ENCODE results near the gene FXR2.
A peak's percentile ranks its signal among the peaks of the same experiment; 100 is the strongest.
"Not testable (repeated sequence)": the region's sequence is repeated elsewhere in the genome, so short reads cannot be mapped to it uniquely, and the experiment has no call there.

Gene FXR2

DNA sequence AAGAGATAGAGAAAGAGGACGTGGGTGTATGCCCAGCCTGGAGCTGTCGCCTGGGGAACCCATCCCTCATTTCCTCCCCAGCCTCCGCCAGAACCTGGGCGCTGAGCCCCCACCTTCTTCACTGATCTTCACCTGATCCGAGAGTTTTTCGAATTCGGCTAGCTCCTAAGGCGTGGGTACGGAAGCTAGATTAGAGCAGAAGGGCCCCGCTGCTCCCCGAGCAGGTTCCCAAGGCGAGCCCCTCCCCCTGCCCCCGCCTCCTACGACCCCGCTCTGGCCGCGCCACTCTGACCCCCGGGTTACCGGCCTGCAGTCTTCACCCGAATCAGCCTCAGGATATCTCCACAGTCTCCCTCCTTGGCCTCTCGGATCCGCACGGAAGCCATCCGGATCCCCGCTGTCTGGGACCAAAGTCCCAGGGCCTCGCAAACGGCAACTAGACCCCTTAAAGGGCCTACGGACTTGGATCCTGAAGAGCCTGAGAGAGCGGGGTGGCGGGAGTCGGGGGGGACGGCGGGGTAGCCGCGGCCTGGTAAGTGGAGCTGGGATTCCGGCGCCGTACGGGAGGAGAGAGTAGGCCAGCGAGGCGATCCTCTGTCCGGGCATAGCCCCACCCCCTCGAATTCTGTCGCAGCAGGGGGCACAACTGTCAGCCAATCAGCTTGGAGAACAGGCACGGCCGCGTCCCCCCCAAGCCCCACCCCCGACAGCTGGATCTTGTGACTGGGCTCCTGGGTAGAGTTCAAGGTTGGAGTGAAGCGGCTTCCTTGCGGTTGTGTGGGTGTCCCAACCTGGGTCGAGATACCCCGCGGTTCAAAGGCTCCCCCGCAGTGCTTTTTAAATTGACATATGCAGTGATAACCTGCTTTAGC, 12.8 kb upstream of the FXR2 start, which contains the start of gene SAT2:
Gene SAT2 (minus strand): TSS at position 572 of the 872 bp plus-strand sequence. CDS start 186 bp downstream, at position 386.
- DNase-seq (ENCODE audit: low read depth), result peak; percentile 56

DNA sequence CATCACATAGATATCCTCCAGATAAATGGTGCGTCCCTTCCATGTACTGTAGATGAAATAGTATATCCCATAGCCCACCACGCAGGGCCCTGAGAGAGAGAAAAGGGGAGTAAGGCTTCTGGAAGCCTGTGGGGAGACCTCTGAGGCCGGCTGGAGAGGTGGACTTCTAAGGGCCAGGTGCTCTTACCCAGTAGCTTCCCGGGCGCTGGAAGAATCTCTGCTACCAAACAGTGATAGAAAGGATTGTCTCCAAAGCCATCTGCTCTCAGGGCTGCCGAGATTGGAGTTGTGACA, 12.2 kb upstream of the FXR2 start:
- DNase-seq (ENCODE audit: low read depth), result no peak

DNA sequence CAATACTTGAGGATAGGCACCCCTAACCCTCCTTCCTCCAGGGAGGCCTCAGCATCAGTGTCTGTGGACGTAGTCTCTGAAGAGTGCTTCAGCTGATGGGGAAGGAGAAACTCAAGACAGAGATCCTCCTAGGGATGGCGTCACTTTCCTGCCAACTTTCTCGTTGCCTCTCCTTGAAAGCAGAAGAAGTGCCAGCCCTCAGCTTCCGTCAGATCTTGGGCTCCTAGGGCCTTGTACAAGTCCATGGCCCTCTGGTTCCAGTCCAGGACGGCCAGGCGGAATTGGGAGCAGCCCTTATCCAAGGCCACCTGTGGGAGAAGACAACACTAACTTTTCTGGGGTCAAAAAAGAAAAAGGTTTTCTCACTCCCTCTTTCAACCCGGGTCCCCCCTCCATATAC, 11.6 kb upstream of the FXR2 start:
- no peak for DNase-seq (ENCODE audit: low read depth)

DNA sequence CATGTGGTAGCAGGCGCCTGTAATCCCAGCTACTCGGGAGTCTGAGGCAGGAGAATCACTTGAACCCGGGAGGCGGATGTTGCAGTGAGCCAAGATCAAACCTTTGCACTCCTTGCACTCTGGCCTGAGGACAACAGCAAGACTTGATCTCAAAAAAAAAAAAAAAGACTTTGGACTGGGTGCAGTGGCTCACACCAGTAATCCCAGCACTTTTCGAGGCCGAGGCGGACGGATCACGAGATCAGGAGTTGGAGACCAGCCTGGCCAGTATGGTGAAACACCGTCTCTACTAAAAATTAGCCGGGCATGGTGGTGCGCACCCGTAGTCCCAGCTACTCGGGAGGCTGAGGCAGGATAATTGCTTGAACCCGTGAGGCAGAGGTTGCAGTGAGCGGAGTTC, 11.1 kb upstream of the FXR2 start:
- DNase-seq (ENCODE audit: low read depth), result not testable (repeated sequence)

DNA sequence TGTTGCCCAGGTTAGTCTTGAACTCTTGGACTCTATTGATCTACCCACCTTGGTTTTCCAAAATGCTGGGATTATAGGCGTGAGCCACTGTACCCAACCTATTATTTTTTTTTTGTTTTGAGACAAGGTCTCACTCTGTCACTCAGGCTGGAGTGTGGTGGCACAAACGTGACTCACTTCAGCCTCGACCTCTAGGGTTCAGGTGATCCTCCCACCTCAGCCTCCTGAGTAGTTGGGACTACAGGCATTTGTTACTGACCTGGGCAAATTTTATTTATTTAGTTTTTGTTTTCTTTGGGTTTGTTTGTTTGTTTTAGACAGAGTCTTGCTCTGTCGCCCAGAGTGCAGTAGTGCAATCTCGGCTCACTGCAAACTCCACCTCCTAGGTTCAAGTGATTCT, 9.0 kb upstream of the FXR2 start:
- DNase-seq (ENCODE audit: low read depth), result no peak

DNA sequence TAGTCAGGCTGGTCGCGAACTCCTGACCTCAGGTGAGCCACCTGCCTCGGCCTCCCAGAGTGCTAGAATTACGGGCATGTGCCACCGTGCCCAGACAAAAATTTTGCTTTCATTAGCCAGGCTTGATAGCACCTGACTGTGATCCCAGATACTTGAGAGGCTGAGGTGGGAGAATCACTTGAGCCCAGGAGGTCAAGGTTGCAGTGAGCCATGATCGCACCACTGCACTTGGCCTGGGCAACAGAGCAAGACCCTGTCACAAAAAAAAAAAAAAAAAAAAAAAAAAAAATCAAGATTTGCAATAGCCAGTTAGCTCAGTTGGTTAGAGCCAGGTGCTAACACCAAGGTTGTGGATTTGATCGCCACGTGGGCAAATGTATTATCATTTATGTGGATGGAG, 6.1 kb upstream of the FXR2 start:
- no peak for DNase-seq (ENCODE audit: low read depth)

DNA sequence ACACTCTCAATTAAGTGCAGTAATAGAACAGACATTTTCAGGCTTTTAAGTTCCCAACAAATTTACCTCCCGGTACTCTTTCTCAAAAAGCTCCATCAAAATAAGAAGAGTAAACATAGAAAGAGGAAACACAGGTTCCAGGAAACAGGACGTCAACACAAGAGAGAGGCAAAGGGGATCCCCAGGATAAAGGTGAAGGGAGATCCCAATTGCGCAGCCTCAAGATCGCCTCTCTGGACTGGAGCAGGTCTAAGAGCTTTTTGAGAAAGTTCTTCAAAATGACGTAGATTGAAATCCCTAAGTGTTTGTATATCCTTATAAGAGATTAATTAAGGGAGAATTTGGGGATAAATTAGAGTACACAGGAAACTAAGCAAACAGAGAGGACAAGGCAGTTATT, 3.9 kb upstream of the FXR2 start:
- no peak for DNase-seq (ENCODE audit: low read depth)

DNA sequence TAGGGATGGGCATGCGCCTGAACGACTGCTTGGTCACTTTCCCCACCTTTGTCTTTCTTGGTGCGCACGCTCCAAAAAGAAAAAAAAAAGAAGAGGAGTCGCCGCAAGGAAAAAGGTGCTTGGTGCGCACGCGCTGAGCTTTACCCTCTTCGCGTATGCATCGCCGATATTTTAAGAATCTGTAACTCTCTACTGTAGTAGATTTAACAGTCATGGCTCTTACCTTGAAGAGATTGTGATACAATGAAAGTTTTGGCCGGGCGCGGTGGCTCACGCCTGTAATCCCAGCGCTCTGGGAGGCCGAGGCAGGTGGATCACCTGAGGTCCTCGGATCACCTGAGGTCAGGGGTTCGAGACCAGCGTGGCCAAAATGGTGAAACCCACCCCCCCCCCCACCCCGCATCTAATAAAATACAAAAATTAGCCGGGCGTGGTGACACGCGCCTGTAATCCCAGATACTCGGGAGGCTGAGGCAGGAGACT, 609 bp upstream of the FXR2 start:
- no peak for DNase-seq (ENCODE audit: low read depth)

DNA sequence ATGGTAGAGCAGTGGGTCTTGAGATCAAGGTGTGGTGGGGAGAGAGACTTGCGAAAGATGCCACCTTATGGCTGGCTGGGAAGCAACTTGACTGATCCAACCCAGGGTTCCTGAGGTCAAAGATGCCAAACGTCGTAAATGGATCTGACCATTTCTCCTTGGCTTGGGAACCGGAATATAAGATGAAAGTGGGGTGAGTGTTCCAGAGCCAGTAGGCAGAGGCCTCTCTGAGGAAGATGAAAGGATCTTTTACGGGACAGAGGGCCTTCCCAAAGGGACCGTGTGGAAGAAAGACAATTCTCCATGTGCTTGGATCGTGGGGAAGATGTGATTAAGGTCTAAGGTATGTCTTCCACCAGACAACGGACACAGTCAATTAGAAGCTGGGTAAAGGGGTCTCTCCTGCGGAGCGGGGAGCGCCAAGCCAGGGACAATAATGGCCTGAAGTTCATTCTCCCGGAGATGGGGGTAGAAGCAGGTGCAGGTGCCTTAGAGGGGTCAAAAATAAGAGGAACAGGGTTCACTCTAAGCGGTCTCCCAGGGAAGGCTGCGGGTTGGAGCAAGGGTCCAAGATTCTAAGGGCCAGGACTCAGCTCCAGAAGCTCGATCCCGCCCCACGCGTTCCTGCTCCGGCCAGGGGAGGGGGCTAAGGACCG, 800 bp downstream of the FXR2 start:
- DNase-seq (ENCODE audit: low read depth), result no peak

DNA sequence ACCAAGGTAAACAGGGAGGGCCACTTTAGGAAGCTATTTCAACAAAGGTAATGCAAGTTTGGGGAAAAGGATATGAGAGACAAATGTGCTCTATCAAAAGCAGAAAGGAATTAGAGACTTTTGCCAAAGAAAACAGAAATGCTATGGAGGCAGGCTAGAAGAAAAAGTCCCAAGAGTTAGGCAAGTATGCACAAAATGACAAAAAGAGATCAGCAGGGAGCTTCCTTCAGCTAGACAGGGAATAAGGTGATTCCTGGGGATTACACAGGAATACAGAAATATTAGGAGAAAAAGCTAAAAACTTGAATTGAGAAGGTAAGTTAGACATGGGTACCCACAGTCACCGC, 2.4 kb downstream of the FXR2 start:
- DNase-seq (ENCODE audit: low read depth), result no peak

DNA sequence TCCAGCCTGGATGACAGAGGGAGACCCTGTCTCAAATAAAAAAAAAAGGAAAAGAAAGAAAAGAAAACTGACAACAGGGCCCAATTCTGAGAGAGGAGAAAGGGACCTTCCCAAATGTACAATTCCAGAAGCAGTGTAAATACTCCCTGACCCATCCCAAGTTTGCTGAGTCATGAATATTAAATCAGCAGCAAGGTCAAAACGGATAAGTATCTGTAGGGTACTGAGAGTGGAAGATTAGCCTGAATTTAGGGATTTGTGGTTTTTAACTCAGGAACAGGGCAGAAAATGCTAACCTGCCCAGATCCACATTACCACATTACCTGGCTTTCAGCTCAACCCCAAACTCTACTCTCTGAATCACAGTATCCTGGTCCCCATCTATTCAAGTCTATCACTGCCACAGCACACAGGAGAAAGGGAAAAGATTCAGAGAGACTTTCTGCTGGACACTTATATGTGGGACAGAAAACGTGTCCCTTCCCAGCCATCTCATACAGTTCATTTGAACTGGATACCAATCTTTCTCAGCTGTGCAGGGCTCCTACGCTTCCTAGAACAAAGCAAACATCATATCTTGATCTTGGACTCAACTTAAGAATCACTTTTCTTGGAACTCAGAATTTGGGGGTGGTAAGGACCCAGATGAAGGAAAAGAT, 2.9 kb downstream of the FXR2 start:
- no peak for DNase-seq (ENCODE audit: low read depth)

DNA sequence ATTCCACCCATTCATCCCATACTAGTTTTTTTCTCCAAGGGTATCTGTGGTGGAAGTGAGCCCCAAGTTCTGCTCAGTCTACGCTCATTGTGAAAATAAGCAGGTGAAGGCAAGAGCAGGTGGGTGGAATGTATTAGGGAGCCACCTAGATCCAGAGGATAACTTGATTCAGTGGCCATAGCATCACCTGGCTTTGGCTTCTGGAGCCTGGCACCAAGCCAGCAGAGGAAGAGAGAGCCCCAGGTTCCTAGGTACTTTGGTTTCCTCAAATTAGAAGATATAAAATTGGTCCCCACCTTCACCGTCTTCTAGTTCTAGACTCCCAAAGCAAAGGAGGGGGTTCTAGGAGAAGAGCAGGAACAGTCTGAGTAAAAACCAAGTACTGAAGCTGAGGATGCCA, 4.1 kb downstream of the FXR2 start:
- DNase-seq (ENCODE audit: low read depth), result no peak

DNA sequence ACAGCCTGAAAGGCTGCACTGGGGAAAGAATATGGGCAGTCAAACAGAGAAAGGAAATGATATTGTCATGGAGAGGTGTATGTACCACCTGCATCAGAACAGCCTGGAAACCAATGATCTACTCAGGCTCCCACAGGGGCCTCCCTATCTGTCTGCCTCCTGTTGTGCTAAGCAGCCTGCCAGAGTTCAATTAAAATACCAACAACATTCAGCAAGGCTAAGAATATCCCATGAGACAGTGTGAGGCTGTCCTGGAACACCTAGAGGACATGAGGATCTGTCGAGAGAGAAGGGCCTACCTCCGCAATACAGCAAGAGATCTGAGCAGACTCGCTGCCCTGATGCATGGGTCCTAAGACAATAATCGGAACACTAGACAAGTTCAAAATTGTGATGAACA, 8.4 kb downstream of the FXR2 start:
- DNase-seq (ENCODE audit: low read depth), result no peak

DNA sequence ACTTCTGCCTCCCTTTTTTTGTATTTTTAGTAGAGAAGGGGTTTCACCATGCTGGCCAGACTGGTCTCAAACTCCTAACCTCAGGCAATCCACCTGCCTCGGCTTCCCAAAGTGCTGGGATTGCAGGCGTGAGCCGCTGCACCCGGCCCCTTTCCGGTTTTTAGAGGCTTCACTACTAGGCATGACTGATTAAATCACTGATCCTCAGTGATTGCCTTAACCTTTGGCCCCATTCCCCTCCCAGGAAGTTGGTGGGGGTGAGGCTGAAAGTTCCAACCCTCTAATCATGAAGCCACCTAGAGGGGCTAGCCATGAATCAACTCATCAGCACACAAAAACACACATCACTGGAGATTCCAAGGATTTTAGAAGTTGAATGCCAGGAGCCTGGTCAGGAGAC, 17.1 kb downstream of the FXR2 start:
- DNase-seq (ENCODE audit: low read depth), result not testable (repeated sequence)

DNA sequence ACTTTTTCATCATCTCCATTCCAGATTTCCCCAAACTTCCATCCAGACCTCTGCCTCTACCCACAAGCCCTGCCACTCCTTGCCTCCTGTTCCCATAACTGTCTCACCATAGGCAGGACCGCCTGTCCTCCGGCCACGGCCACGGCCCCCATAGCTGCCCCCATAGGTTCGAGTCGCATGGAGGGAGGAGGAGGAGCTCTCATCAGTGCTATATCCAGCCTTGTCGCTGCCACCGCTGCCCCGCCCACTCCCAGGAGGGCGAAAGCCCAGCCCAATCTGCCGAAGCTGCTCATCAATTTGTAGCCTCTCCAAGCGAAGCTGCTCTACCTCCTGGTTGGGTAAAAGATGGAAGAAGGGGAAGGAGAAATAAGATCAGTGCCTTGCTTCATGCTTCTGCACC, 21.4 kb downstream of the FXR2 start:
- DNase-seq (ENCODE audit: low read depth), result no peak

DNA sequence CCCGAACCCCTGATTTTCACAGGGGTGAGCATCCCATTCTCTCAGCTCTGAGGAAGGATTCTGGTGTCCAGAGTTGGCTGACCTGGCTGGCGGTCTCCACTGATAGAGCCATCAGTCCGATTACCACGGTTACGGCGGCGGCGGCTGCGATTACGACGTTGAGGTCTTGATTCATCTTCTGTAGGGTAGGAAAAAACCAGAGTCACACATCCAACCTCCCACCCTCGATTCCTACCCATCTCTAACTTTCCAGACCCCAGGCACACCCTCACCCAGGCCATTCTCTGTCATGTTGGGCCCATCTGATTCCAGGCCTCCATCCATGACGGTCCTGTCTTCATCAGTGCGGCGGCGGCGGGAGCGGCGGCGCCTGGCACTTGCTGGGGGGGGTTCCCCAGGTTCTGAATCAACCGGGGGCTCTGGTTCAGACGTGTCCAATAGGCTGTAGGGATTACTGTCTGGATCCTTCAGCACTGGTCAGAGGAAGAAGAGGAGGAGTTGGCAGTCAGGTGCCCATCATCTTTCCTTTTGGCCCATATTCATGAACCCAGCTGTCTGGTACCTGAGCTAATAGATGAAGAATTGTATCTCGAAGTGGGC, 22.2 kb downstream of the FXR2 start:
- DNase-seq (ENCODE audit: low read depth), result no peak

DNA sequence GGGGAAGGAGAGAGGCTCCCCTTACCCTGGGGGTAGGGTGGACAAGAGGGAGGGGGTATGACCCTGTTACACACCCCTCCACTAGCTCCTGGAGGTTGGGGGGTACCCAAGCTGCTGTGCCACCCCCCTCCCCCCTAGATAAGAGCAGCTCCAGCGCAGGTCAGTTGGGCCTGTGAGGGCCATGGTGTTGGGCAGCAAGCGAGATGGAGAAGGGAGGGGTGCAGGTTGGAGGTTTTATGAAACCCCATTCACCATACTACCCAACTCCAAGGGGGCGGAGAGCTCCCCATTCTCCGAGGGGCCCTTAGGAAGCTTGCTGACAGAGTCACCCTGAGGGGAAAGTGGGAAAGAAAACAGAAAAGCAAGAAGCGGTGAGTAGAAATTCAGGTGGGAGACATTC, 23.1 kb downstream of the FXR2 start:
- no peak for DNase-seq (ENCODE audit: low read depth)

DNA sequence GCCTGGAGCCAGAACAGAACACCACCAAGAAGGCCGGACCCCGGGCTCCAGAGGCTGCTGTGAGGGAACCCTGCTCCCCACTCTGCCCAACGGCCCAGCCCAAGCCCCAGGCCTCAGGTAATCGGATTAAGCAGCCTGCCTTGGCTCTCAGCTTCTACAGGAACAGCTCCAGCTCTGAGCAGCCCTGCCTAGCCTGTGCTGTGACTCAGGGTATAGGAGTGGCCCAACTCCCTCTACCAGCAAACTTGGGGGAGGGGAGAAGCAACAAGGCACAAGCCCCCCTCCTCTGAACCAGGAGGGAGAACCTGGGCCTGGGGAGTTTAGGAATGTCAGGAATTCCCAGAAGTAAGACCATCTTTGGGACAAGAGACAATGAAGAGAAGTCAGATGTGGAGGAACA, 24.0 kb downstream of the FXR2 start:
- DNase-seq (ENCODE audit: low read depth), result no peak

DNA sequence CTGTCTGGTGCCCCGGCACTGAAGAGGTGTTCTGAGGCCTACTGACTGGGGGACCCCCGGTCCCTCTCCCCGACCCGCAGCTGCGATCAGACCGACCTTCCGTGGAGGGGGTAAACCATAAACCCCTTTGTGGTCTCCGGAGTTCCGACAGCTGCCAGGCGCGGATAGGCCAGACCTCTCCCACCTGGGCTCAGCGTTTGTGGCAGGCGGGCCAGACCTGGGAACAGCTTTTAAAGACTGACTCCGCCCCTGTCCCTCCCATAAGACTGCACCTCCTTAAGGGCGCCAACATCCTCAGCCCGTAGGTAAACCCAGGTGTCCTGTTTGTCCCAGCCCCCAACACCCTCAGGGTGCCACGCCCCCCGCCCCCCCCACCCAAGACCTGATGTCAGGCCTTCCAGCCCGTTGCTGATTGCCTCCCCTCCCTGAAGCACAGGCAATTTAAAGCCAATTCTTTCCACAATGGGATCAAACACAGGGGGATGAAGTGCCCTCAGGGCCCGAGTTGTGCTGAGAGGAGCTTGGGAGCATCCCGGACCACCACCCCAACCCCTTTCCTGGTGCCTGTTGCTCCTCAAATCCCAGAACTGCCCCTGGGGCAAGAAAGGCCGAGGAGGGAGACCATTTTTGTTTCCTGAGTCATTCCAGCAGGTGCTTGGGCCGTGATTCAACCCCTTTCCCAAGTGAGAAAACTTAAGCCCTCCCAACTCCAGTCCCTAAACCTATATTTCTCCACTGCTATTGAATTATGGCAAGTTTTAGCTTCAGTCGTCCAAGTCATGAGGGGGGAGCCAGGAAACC, 24.6 kb downstream of the FXR2 start, which contains the start of gene SOX15:
Gene SOX15 (minus strand): TSS at position 204 of the 801 bp plus-strand sequence. CDS start 418 bp downstream, outside the sequence.
- no peak for DNase-seq (ENCODE audit: low read depth)

DNA sequence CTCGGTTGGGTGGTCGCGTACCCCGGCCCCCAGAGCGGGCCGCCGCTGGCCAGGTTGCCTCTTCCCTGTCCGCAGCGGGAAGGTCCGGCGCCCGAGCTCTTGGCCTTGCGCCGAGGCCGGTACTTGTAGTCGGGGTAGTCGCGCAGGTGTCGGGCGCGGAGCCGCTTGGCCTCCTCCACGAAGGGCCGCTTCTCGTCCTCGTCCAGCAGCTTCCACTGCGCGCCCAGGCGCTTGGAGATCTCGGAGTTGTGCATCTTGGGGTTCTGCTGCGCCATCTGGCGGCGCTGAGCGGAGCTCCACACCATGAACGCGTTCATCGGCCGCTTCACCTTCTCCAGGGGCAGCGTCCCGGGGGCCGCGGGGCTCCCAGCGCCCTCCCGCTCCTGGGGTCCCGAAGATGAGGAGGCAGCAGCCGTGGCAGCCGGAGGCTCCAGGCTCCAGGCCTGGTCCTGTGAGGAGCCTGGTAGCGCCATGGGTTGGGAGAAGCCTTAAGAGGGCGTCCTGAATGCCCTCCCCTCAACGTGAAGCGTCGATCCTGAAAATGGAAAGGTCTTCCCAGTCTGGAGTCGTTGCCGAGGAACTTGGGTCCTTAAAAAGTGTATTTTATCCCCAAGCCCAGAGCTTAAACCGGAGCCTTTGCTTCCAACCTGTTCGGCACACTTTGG, 25.4 kb downstream of the FXR2 start:
- no peak for DNase-seq (ENCODE audit: low read depth)

DNA sequence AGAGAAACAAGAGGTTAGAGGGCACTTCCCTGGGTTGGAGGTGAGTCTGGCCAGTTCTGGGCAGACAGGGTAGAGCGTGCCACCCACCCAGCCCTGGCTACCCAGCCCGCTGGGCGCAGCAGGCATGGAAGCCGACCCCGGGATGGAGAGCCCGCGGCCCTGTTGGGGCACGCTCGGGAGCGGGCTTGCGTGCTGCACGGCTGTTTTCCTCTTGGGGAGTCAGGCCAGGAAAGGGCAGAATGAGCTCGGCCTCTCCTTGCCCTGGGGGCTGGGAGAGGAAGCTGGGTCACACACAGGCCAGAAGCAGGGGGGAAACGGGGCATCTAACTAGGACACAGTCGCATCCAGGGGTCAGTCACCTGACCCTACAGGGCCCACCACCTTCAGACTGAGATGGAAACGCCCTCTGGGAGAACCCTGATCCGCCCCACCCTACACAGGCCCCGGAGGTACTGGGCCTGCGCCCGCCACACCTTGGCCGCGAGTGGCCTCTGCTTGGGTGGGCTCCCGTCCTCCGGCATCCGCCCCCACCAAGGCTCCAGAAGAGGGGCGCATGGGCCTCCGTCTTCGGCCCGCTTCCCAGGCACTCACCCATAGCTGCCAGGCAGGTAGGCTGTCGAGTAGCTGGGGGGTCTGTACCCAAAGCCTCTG, 26.0 kb downstream of the FXR2 start:
- no peak for DNase-seq (ENCODE audit: low read depth)

All from HS-27A (cell line).